Measurements from ENCODE around the gene DTNB.

DNA sequence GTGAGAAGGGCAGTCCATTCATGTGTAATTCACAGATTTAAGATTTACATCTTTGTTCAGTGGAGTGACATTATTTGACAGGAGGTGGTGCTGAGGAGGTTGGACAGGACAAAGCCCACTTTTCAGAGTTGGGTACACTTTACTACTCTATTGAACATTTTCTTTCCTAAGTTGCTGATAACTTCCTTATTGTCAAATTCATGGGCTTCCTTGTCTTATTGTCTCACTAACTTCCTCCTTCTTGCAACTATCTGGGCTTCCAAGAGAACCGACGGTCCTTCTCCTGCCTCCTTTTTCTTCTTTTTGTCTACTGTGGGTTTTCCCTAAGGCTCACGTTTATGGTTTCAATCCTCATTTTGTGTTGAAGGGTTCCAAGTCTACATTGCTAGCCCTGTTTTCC lies 263.9 kb downstream of the DTNB start:
- TF ChIP-seq POLR2A (IDR thresholded peaks at IDR 0.05) = no peak
- TF ChIP-seq, protein P1, sequence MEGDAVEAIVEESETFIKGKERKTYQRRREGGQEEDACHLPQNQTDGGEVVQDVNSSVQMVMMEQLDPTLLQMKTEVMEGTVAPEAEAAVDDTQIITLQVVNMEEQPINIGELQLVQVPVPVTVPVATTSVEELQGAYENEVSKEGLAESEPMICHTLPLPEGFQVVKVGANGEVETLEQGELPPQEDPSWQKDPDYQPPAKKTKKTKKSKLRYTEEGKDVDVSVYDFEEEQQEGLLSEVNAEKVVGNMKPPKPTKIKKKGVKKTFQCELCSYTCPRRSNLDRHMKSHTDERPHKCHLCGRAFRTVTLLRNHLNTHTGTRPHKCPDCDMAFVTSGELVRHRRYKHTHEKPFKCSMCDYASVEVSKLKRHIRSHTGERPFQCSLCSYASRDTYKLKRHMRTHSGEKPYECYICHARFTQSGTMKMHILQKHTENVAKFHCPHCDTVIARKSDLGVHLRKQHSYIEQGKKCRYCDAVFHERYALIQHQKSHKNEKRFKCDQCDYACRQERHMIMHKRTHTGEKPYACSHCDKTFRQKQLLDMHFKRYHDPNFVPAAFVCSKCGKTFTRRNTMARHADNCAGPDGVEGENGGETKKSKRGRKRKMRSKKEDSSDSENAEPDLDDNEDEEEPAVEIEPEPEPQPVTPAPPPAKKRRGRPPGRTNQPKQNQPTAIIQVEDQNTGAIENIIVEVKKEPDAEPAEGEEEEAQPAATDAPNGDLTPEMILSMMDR (IDR thresholded peaks at IDR 0.05) = no peak

Measured in uterus (tissue), 2 donors.